ENCODE measurements around the gene ZNF525. TPM values are rescaled to one million over a fixed set of nuclear protein-coding genes. Genes with fewer than 3 reads are reported as not detected.
A peak's percentile ranks its signal among the peaks of the same experiment; 100 is the strongest.

Gene ZNF525
- total and polyA plus RNA-seq, 9 of the 15 experiments (the other 6 are each of a cell fraction or from before 2014, with no cell fraction given), result 1.5 to 12.0 (median 6.7) TPM

DNA sequence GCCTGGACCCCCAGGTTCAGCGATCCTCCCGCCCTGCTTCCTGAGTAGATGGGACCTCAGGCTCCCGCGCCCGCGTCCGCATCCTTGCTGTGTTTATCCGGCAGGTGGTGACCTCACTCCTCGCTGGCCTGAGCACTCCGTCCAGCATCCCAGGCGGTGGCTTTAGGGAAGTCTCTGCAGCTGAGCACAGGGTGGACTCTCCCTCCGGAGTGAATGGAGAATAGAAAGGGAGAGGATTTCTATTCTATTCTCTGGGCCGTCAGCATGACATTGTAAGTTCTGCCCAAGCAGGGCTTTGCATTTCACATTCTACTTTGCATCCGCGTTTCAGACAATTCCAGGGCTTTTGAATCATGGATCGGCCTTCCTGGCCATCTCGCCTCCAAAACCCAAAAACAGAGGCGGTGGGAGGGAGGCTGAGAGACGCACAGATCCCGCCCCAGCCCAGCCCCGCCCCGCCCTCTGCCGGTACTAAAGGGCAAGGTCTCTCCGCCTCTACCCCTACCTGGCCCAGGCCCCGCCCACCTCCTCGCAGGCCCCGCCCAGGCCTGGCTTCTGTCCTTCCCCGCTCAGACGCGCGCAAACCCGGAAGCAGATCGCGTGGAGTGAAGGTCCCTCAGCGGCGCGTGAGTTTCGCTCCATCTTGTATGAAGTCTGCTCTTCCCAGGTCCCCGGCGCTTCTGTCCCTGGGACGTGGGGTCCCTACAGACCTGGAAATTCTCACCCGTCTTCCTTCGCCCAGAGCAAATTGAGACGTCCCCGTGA lies at the start of gene ZNF525 (continued):
- no peak for TF ChIP-seq CHD1 (IDR thresholded peaks at IDR 0.05; ENCODE audit: low read length)
- peak; percentile 74 for TF ChIP-seq POLR2G (IDR thresholded peaks at IDR 0.05; ENCODE audit: low read depth, low read length)
- TF ChIP-seq KLF16 (IDR thresholded peaks at IDR 0.05), result no peak
- TF ChIP-seq CREBBP (IDR thresholded peaks at IDR 0.05; ENCODE audit: low read depth, low read length), result no peak
- TF ChIP-seq, protein P1, sequence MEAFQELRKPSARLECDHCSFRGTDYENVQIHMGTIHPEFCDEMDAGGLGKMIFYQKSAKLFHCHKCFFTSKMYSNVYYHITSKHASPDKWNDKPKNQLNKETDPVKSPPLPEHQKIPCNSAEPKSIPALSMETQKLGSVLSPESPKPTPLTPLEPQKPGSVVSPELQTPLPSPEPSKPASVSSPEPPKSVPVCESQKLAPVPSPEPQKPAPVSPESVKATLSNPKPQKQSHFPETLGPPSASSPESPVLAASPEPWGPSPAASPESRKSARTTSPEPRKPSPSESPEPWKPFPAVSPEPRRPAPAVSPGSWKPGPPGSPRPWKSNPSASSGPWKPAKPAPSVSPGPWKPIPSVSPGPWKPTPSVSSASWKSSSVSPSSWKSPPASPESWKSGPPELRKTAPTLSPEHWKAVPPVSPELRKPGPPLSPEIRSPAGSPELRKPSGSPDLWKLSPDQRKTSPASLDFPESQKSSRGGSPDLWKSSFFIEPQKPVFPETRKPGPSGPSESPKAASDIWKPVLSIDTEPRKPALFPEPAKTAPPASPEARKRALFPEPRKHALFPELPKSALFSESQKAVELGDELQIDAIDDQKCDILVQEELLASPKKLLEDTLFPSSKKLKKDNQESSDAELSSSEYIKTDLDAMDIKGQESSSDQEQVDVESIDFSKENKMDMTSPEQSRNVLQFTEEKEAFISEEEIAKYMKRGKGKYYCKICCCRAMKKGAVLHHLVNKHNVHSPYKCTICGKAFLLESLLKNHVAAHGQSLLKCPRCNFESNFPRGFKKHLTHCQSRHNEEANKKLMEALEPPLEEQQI (IDR thresholded peaks at IDR 0.05), result no peak
- TF ChIP-seq, protein P2, sequence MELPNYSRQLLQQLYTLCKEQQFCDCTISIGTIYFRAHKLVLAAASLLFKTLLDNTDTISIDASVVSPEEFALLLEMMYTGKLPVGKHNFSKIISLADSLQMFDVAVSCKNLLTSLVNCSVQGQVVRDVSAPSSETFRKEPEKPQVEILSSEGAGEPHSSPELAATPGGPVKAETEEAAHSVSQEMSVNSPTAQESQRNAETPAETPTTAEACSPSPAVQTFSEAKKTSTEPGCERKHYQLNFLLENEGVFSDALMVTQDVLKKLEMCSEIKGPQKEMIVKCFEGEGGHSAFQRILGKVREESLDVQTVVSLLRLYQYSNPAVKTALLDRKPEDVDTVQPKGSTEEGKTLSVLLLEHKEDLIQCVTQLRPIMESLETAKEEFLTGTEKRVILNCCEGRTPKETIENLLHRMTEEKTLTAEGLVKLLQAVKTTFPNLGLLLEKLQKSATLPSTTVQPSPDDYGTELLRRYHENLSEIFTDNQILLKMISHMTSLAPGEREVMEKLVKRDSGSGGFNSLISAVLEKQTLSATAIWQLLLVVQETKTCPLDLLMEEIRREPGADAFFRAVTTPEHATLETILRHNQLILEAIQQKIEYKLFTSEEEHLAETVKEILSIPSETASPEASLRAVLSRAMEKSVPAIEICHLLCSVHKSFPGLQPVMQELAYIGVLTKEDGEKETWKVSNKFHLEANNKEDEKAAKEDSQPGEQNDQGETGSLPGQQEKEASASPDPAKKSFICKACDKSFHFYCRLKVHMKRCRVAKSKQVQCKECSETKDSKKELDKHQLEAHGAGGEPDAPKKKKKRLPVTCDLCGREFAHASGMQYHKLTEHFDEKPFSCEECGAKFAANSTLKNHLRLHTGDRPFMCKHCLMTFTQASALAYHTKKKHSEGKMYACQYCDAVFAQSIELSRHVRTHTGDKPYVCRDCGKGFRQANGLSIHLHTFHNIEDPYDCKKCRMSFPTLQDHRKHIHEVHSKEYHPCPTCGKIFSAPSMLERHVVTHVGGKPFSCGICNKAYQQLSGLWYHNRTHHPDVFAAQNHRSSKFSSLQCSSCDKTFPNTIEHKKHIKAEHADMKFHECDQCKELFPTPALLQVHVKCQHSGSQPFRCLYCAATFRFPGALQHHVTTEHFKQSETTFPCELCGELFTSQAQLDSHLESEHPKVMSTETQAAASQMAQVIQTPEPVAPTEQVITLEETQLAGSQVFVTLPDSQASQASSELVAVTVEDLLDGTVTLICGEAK (IDR thresholded peaks at IDR 0.05), result 0 out of 2 replicates have a peak, but pooled peaks have one; percentile 43
- TF ChIP-seq, protein P2 (CRISPR knock-in tag; IDR thresholded peaks at IDR 0.05), result no peak
- peak in 1 of 2 experiments; percentile 44; a peak in 1 of 4 replicates for TF ChIP-seq HDAC1 (IDR thresholded peaks at IDR 0.05)
- TF ChIP-seq ZBTB8A (IDR thresholded peaks at IDR 0.05; ENCODE audit: partially characterized antibody), result no peak
- TF ChIP-seq, protein P3, sequence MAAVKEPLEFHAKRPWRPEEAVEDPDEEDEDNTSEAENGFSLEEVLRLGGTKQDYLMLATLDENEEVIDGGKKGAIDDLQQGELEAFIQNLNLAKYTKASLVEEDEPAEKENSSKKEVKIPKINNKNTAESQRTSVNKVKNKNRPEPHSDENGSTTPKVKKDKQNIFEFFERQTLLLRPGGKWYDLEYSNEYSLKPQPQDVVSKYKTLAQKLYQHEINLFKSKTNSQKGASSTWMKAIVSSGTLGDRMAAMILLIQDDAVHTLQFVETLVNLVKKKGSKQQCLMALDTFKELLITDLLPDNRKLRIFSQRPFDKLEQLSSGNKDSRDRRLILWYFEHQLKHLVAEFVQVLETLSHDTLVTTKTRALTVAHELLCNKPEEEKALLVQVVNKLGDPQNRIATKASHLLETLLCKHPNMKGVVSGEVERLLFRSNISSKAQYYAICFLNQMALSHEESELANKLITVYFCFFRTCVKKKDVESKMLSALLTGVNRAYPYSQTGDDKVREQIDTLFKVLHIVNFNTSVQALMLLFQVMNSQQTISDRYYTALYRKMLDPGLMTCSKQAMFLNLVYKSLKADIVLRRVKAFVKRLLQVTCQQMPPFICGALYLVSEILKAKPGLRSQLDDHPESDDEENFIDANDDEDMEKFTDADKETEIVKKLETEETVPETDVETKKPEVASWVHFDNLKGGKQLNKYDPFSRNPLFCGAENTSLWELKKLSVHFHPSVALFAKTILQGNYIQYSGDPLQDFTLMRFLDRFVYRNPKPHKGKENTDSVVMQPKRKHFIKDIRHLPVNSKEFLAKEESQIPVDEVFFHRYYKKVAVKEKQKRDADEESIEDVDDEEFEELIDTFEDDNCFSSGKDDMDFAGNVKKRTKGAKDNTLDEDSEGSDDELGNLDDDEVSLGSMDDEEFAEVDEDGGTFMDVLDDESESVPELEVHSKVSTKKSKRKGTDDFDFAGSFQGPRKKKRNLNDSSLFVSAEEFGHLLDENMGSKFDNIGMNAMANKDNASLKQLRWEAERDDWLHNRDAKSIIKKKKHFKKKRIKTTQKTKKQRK (IDR thresholded peaks at IDR 0.05; ENCODE audit: borderline replicate concordance, low read depth, low read length), result no peak

Measured in K562 (cell line).